ENCODE data around the gene NAA60.
"Not testable (repeated sequence)": the region's sequence is repeated elsewhere in the genome, so short reads cannot be mapped to it uniquely, and the experiment has no call there.

Gene NAA60

GRCh38 chr16:3501412-3501761 lies 57.9 kb downstream of the NAA60 start:
- not testable (repeated sequence) for H3K36me3 ChIP-seq (ENCODE audit: insufficient read depth, low read length); H3K9me3 ChIP-seq (ENCODE audit: control insufficient read depth, insufficient read depth, low read length); H3K4me1 ChIP-seq (ENCODE audit: insufficient read depth, low read length)
- peak overlapping the region; percentile 85 for H3K9ac ChIP-seq (ENCODE audit: low read depth, low read length)

GRCh38 chr16:3501783-3502400 lies 58.4 kb downstream of the NAA60 start:
- Histone ChIP-seq H3K9me3 (ENCODE audit: control insufficient read depth, insufficient read depth, low read length) (no peaks in the 10 kb centered on the region), H3K4me1 (ENCODE audit: insufficient read depth, low read length) (no peaks in the 10 kb centered on the region; the same call in 1 of the 2 replicates), H3K9ac (ENCODE audit: low read depth, low read length) (peak overlapping the region; percentile 85; the same call in 1 of the 2 replicates), H3K36me3 (ENCODE audit: insufficient read depth, low read length) (peaks cover 3% of the 10 kb centered on the region; the same call in 1 of the 2 replicates)

- H3K36me3 ChIP-seq (ENCODE audit: insufficient read depth, low read length): peaks cover 3% of the 10 kb centered on the region; the same call in 1 of the 2 replicates
- H3K4me1 ChIP-seq (ENCODE audit: insufficient read depth, low read length): no peaks in the 10 kb centered on the region; the same call in 1 of the 2 replicates
- H3K9ac ChIP-seq (ENCODE audit: low read depth, low read length): no peak overlapping the region
- no peaks in the 10 kb centered on the region for H3K9me3 ChIP-seq (ENCODE audit: control insufficient read depth, insufficient read depth, low read length)
These were observed 60.0 kb downstream of the NAA60 start for GRCh38 chr16:3503523-3503922.

GRCh38 chr16:3508736-3509135 lies 65.3 kb downstream of the NAA60 start:
- H3K4me1 ChIP-seq (ENCODE audit: insufficient read depth, low read length): no peaks in the 10 kb centered on the region
- no peaks in the 10 kb centered on the region for H3K9me3 ChIP-seq (ENCODE audit: control insufficient read depth, insufficient read depth, low read length)
- no peak overlapping the region for H3K9ac ChIP-seq (ENCODE audit: low read depth, low read length)
- H3K36me3 ChIP-seq (ENCODE audit: insufficient read depth, low read length): peaks cover 3% of the 10 kb centered on the region; the same call in 1 of the 2 replicates

- Histone ChIP-seq H3K36me3 (ENCODE audit: insufficient read depth, low read length) (peaks cover 3% of the 10 kb centered on the region; the same call in 1 of the 2 replicates), H3K9ac (ENCODE audit: low read depth, low read length) (no peak overlapping the region), H3K9me3 (ENCODE audit: control insufficient read depth, insufficient read depth, low read length) (no peaks in the 10 kb centered on the region), H3K4me1 (ENCODE audit: insufficient read depth, low read length) (no peaks in the 10 kb centered on the region)
These were observed 66.0 kb downstream of the NAA60 start for GRCh38 chr16:3509470-3509928.

- H3K4me1 ChIP-seq (ENCODE audit: insufficient read depth, low read length): no peaks in the 10 kb centered on the region
- no peak overlapping the region for H3K9ac ChIP-seq (ENCODE audit: low read depth, low read length)
- H3K36me3 ChIP-seq (ENCODE audit: insufficient read depth, low read length): peaks cover 2% of the 10 kb centered on the region; the same call in 1 of the 2 replicates
- no peaks in the 10 kb centered on the region for H3K9me3 ChIP-seq (ENCODE audit: control insufficient read depth, insufficient read depth, low read length)
These were observed 66.9 kb downstream of the NAA60 start for GRCh38 chr16:3510416-3510815.

- Histone ChIP-seq H3K9ac (ENCODE audit: low read depth, low read length) (no peak overlapping the region), H3K36me3 (ENCODE audit: insufficient read depth, low read length) (no peaks in the 10 kb centered on the region), H3K9me3 (ENCODE audit: control insufficient read depth, insufficient read depth, low read length) (no peaks in the 10 kb centered on the region), H3K4me1 (ENCODE audit: insufficient read depth, low read length) (no peaks in the 10 kb centered on the region)
These were observed 68.1 kb downstream of the NAA60 start for GRCh38 chr16:3511286-3512180.

- H3K4me1 ChIP-seq (ENCODE audit: insufficient read depth, low read length): no peaks in the 10 kb centered on the region
- H3K9me3 ChIP-seq (ENCODE audit: control insufficient read depth, insufficient read depth, low read length): no peaks in the 10 kb centered on the region
- no peaks in the 10 kb centered on the region for H3K36me3 ChIP-seq (ENCODE audit: insufficient read depth, low read length)
- no peak overlapping the region for H3K9ac ChIP-seq (ENCODE audit: low read depth, low read length)
These were observed 70.6 kb downstream of the NAA60 start for GRCh38 chr16:3513892-3514583.

- no peak overlapping the region for H3K9ac ChIP-seq (ENCODE audit: low read depth, low read length)
- H3K4me1 ChIP-seq (ENCODE audit: insufficient read depth, low read length): no peaks in the 10 kb centered on the region
- no peaks in the 10 kb centered on the region for H3K9me3 ChIP-seq (ENCODE audit: control insufficient read depth, insufficient read depth, low read length)
- H3K36me3 ChIP-seq (ENCODE audit: insufficient read depth, low read length): no peaks in the 10 kb centered on the region
These were observed 71.1 kb downstream of the NAA60 start for GRCh38 chr16:3514621-3515020.

GRCh38 chr16:3515897-3516296 lies 72.4 kb downstream of the NAA60 start:
- Histone ChIP-seq H3K36me3 (ENCODE audit: insufficient read depth, low read length) (no peaks in the 10 kb centered on the region; the same call in 1 of the 2 replicates), H3K4me1 (ENCODE audit: insufficient read depth, low read length) (0 out of 2 replicates have a peak, but pooled peaks cover 3% of the 10 kb centered on the region), H3K9ac (ENCODE audit: low read depth, low read length) (no peak overlapping the region), H3K9me3 (ENCODE audit: control insufficient read depth, insufficient read depth, low read length) (no peaks in the 10 kb centered on the region)

- no peak overlapping the region for H3K9ac ChIP-seq (ENCODE audit: low read depth, low read length)
- 0 out of 2 replicates have a peak, but pooled peaks cover 3% of the 10 kb centered on the region for H3K4me1 ChIP-seq (ENCODE audit: insufficient read depth, low read length)
- H3K9me3 ChIP-seq (ENCODE audit: control insufficient read depth, insufficient read depth, low read length): no peaks in the 10 kb centered on the region
- peaks cover 5% of the 10 kb centered on the region for H3K36me3 ChIP-seq (ENCODE audit: insufficient read depth, low read length)
These were observed 75.0 kb downstream of the NAA60 start for GRCh38 chr16:3518292-3518985.

GRCh38 chr16:3518986-3519348 lies 75.5 kb downstream of the NAA60 start:
- Histone ChIP-seq H3K36me3 (ENCODE audit: insufficient read depth, low read length) (peaks cover 8% of the 10 kb centered on the region), H3K4me1 (ENCODE audit: insufficient read depth, low read length) (0 out of 2 replicates have a peak, but pooled peaks cover 3% of the 10 kb centered on the region), H3K9me3 (ENCODE audit: control insufficient read depth, insufficient read depth, low read length) (no peaks in the 10 kb centered on the region), H3K9ac (ENCODE audit: low read depth, low read length) (no peak overlapping the region)

- Histone ChIP-seq H3K4me1 (ENCODE audit: insufficient read depth, low read length) (0 out of 2 replicates have a peak, but pooled peaks cover 3% of the 10 kb centered on the region), H3K36me3 (ENCODE audit: insufficient read depth, low read length) (peaks cover 8% of the 10 kb centered on the region), H3K9me3 (ENCODE audit: control insufficient read depth, insufficient read depth, low read length) (no peaks in the 10 kb centered on the region), H3K9ac (ENCODE audit: low read depth, low read length) (no peak overlapping the region)
These were observed 76.1 kb downstream of the NAA60 start for GRCh38 chr16:3519581-3519980.

- H3K9me3 ChIP-seq (ENCODE audit: control insufficient read depth, insufficient read depth, low read length): no peaks in the 10 kb centered on the region
- no peak overlapping the region for H3K9ac ChIP-seq (ENCODE audit: low read depth, low read length)
- 0 out of 2 replicates have a peak, but pooled peaks cover 3% of the 10 kb centered on the region for H3K4me1 ChIP-seq (ENCODE audit: insufficient read depth, low read length)
- peaks cover 8% of the 10 kb centered on the region for H3K36me3 ChIP-seq (ENCODE audit: insufficient read depth, low read length)
These were observed 76.9 kb downstream of the NAA60 start for GRCh38 chr16:3520413-3520812.

Measured in ES-I3 (cell line).